GM11168 (cell line): Measurements from ENCODE around the gene RABGGTA.
"Not testable (repeated sequence)": the region's sequence is repeated elsewhere in the genome, so short reads cannot be mapped to it uniquely, and the experiment has no call there.

Experiments
- in situ Hi-C: fragments of 300-500 bp; cut with MboI; formaldehyde crosslinking; loops from one replicate; pipeline ENCODE4 v1.12.0; 2022; ENCODE audit warnings: low sequenced_read_pairs; ENCODE audit not compliant: unreplicated experiment

RABGGTA gene

DNA sequence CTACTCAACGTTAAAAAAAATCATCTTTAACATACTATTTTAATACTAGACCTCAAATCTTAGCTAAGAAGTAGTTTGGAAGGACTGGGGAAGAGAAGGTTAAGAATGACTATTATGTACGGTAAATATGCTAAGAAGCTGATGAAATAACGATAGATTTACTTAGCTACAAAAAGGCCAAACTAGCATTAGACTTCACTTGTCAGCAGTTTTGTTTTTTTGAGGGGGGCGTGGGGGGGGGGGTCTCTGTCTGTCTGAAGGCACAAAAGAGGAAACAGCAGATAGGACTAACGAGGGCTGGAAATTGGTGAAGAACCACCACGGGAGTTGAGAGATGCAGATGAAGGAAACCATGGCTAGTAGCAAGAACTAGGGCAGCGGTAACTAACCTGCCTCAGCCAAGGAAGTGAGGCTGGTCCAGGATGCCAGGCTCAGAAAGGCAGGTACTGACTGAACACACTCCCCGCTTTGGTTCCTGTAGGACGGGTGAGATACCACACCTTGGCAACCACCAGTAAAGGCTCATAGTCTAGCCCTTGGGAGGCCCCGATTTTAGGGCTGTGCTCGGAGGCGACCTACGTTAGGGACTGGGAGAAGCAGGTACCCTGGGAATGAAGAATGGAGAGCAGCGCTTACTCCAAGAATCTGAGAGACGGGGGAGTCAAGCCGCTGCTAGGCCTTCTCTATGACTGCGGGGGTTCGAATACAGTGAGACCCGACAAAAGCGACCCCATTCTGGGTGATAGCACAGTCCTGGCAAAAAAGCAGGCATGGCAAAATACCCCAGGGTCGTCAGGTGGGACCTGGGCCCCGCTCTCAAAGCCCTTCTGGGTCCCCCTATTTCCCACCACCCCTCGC lies 39.9 kb downstream of the RABGGTA start:
- in situ Hi-C loops: no loop called here

DNA sequence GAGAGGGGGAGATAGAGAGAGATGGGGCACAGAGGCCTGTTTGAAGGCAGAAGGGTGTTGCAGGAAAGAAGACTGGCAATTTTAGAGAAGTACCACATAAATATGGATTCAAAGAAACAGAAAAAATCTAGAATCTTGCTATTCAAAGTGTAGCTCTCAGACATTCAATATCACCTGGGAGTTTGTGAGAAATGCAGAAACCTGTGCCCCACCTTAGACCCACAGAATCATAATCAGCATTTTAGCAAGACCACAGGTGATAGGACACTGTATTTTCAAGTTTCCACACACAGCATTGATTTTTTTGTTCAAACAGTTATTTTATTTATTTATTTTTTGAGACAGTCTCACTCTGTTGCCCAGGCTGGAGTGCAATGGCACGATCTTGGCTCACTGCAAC lies 42.5 kb downstream of the RABGGTA start:
- in situ Hi-C loops: no loop called here

DNA sequence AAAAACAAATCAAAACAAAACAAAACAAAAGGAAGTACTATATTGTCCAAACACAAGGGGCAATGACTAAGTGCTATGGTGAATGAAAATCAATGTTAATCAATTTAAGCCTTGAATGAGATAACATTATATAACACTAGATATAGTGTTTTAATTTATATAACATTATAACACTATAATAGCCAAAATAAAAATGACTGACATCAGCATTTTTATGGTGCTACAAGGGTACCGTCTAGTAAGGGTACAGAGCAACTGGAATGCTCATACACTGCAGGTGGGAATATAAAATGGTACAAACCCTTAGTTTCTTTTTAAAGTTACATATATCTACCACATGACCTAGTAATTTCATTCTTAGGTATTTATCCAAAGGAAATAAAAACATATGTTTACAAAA lies 44.9 kb downstream of the RABGGTA start:
- in situ Hi-C loops: no loop called here

DNA sequence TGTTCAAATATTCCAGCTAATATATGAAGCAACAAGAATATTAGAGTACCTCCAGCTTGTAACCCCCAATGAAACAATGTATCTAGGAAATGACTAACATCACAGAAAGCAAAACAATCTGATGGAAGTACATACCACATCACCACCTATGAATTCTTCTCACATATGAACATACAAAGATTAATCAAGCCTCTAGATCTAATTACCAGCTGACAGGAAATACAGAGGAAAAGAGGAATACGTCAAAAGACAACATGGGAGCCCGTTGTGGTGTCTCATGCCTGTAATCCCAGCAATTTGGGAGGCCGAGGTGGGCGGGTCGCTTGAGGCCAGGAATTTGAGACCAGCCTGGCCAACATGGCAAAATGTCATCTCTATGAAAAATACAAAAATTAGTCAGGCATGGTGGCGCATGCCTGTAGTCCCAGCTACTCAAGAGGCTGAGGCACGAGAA lies 46.8 kb downstream of the RABGGTA start:
- in situ Hi-C loops: no loop called here

DNA sequence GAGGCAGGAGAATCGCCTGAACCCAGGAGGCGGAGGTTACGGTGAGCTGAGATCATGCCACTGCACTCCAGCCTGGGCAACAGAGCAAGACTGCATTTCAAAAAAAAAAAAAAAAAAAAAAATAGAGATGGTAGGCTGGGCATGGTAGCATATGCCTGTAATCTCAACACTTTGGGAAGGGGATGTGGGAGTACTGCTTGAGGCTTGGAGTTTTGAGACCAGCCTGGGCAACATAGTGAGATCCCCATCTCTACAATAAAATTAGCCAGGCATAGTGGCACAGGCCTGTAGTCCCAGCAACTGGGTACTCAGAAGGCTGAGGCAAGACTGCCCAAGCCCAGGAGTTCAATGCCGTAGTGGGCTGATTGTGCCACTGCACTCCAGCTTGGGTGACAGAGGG lies 48.4 kb downstream of the RABGGTA start:
- in situ Hi-C loops: not testable (repeated sequence)

DNA sequence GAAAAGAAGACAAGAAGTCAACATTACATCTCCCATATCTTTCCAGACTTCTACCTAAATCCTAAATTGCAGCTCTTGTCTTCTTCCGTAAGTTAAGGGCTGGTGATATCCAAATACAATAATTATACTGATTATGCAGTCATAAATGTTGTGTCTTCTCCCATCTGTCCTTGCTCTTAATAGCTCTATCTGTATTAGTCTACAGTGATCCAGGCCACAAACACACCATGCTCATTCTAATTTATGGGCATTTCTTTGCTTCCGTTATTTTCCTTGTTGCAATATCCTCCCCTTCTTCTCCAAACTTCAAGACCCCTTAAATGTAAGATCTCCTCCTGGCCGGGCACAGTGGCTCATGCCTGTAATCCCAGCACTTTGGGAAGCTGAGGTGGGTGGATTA lies 51.9 kb downstream of the RABGGTA start:
- in situ Hi-C loops: no loop called here

DNA sequence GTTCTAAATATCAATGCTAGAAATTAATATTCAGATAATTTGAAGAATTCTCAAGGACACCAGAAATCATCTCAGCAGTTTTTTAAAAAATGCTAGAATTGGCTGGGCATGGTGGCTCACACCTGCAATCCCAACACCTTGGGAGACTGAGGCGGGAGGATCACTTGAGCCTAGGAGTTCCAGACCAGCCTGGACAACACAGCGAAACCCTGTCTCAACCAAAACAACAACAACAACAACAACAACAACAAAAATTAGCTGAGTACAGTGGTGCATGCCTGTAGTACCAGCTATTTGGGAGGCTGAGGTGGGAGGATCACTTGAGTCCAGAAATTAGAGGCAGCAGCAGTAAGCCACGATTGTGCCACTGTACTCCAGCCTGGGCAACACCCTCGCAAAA lies 52.3 kb downstream of the RABGGTA start:
- in situ Hi-C loops: no loop called here

DNA sequence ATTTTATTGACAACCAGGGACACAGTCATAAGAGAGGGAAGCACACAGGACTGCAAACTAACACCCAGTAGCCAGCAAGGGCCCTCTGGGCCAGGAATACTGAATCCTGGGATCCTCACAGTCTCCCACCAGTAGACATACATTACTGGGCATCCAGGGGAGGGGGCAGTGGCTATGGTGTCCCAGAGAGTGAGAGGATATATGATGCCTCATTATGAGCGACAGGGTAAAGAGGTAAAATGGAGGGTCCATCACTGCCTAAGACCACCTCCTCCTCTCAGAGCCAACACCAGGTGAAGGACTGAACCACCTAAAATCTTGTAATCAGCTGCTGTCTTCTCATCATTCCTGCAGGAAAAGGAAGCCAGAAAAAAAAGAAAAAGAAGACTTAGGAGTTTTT lies 54.5 kb downstream of the RABGGTA start:
- in situ Hi-C loops: not testable (repeated sequence)

DNA sequence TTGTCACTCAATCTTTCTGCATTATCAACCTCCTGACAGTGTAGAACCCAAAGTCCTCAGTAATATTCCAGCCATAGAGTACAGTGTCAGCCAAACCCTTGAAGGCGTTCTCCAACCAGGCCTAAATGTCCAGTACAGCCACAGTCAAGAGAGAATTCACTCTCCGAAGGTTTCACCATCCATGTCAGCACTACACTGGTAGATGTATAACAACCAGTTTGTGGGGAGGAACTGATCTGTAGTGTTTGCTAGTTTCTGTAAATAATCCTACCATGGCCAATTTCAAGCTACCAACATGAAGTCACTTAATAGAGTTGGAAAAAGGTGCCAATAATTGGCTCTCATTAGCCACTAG lies 55.1 kb downstream of the RABGGTA start:
- in situ Hi-C loops: no loop called here
